Testis (tissue), 3 donors: ENCODE data around the gene SYNE2. TPM values are rescaled to one million over a fixed set of nuclear protein-coding genes. Genes with fewer than 3 reads are reported as not detected.

ENCODE experiments used
- DNase-seq: peaks from one replicate; pipeline ENCODE4 v3.0.0-alpha.2; 2019
- H3K27ac ChIP-seq, 2 donors: fragments of 200-600 bp; sonication (generic); one replicate each; pipeline ENCODE4 v1.5.1; 2019
- H3K27me3 ChIP-seq: fragments of 200-600 bp; sonication (generic); one replicate; pipeline ENCODE4 v1.5.1; 2019
- H3K36me3 ChIP-seq: fragments of 200-600 bp; sonication (generic); one replicate; pipeline ENCODE4 v1.5.1; 2017; ENCODE audit warnings: low read depth; ENCODE audit errors: missing control alignments
- H3K4me1 ChIP-seq: fragments of 200-600 bp; sonication (generic); one replicate; pipeline ENCODE4 v1.5.1; 2019
- H3K4me3 ChIP-seq, 2 donors: fragments of 200-600 bp; sonication (generic); one replicate each; pipeline ENCODE4 v1.5.1; 2017 to 2019
- H3K9me3 ChIP-seq: fragments of 200-600 bp; sonication (generic); one replicate; pipeline ENCODE4 v1.5.1; 2017
- CTCF ChIP-seq, 3 experiments: fragments of 450-650 bp in 2 of 3; fragments of 200-600 bp in 1 of 3; sonication (generic) in 1 of 3; IDR thresholded peaks; one replicate each; pipeline ENCODE4 v1.5.1; 2016 to 2019; ENCODE audit warnings: antibody characterized with exemption in 3 of 3, mild to moderate bottlenecking in 2 of 3, moderate library complexity in 1 of 3
- POLR2A ChIP-seq: fragments of 450-650 bp; IDR thresholded peaks from one replicate; pipeline ENCODE4 v1.6.1; 2017; ENCODE audit warnings: antibody characterized with exemption, mild to moderate bottlenecking, moderate library complexity
- WGBS, 2 donors: methylation state at CpG; one replicate each; pipeline ENCODE4 v1.1.5; 2018; 5-methylcytosine and 5-hydroxymethylcytosine counted together
- intact Hi-C: fragments of 100-400 bp; cut with DNase I; formaldehyde crosslinking; loops from one replicate; pipeline ENCODE4 v1.15.1; 2023; ENCODE audit warnings: low total_unique reads
- polyA plus RNA-seq: library from polyadenylated mRNA; stranded (reverse); fragments of 350-450 nt; fragmentation: Illumina TruSeq; extraction: RNeasy Lipid Tissue Mini Kit (QIAGEN cat#74804); gene quantifications from one replicate; pipeline ENCODE4 v1.2.3, GENCODE V29; 2014; ENCODE audit warnings: low read depth, low replicate concordance; ENCODE audit not compliant: insufficient read depth
- total RNA-seq, 2 donors: library from RNA; depleted of rRNA; stranded (reverse); fragments of >200 nt; gene quantifications; one replicate each; pipeline ENCODE4 v1.2.3, GENCODE V29; 2016

SYNE2 gene
- total and polyA plus RNA-seq, 3 donors from 2014 or later, result 74.6 to 519 (median 511) TPM

- no peak for DNase-seq
- intact Hi-C loops, result no loop called here
- no peak for TF ChIP-seq CTCF (IDR thresholded peaks at IDR 0.05)
- TF ChIP-seq POLR2A, result no peak
- Histone ChIP-seq H3K4me1 (peaks cover 30% of the 10 kb centered on the region), H3K27me3 (no peaks in the 10 kb centered on the region), H3K27ac (peak overlapping the region in 1 of 2 donors; percentile 21), H3K36me3 (no peaks in the 10 kb centered on the region), H3K9me3 (no peaks in the 10 kb centered on the region), H3K4me3 (no peak overlapping the region)
- 64 to 79% methylated on average over 1 of the region's 1 CpG for whole genome bisulfite sequencing, 2 donors
Observed at GRCh38 chr14:64109819-64110554, 257.2 kb downstream of the SYNE2 start.

- intact Hi-C loops, result no loop called here
- TF ChIP-seq POLR2A (no peak), CTCF (IDR thresholded peaks at IDR 0.05) (no peak)
- no peaks in the 10 kb centered on the region for H3K36me3 ChIP-seq
- no peaks in the 10 kb centered on the region for H3K9me3 ChIP-seq
- no peak overlapping the region for H3K27ac ChIP-seq
- no peaks in the 10 kb centered on the region for H3K27me3 ChIP-seq
- no peak overlapping the region for H3K4me3 ChIP-seq
- WGBS, 2 donors, result 88 to 90% methylated on average over 1 of the region's 1 CpG
- peaks cover 30% of the 10 kb centered on the region for H3K4me1 ChIP-seq
- DNase-seq, result peak; percentile 30
Observed at GRCh38 chr14:64110802-64111201, 258.0 kb downstream of the SYNE2 start.

GRCh38 chr14:64112867-64113678 is 260.3 kb downstream of the SYNE2 start:
- DNase-seq, result no peak
- 62 to 74% methylated on average over 17 of the region's 17 CpGs for WGBS, 2 donors
- Histone ChIP-seq H3K27ac (peak overlapping the region; percentile 6 to 44), H3K36me3 (no peaks in the 10 kb centered on the region), H3K9me3 (no peaks in the 10 kb centered on the region), H3K27me3 (no peaks in the 10 kb centered on the region), H3K4me3 (no peak overlapping the region), H3K4me1 (peaks cover 30% of the 10 kb centered on the region)
- intact Hi-C loops, result no loop called here
- TF ChIP-seq POLR2A (no peak), CTCF (IDR thresholded peaks at IDR 0.05) (no peak)

- H3K27me3 ChIP-seq, result no peaks in the 10 kb centered on the region
- intact Hi-C loops, result no loop called here
- DNase-seq, result no peak
- no peaks in the 10 kb centered on the region for H3K9me3 ChIP-seq
- WGBS, 2 donors, result 40 to 61% methylated on average over 7 to 9 of the region's 9 CpGs
- H3K4me1 ChIP-seq, result peaks cover 30% of the 10 kb centered on the region
- no peak overlapping the region for H3K4me3 ChIP-seq
- no peak for TF ChIP-seq CTCF (IDR thresholded peaks at IDR 0.05)
- no peak for TF ChIP-seq POLR2A
- no peaks in the 10 kb centered on the region for H3K36me3 ChIP-seq
- no peak overlapping the region for H3K27ac ChIP-seq
Observed at GRCh38 chr14:64114166-64114565, 261.4 kb downstream of the SYNE2 start.
